Natural killer cell treated with Interleukin-12 subunit alpha and Interleukin-12 subunit beta and Interleukin-15 and Interleukin-18, amount 100 ng/mL, for 72 hours (primary cell): Measurements from ENCODE around the gene CLCN7. TPM values are rescaled to one million over a fixed set of nuclear protein-coding genes. Genes with fewer than 3 reads are reported as not detected.
A peak's percentile ranks its signal among the peaks of the same experiment; 100 is the strongest.
"Not testable (repeated sequence)": the region's sequence is repeated elsewhere in the genome, so short reads cannot be mapped to it uniquely, and the experiment has no call there.

Experiments
- ATAC-seq, 2 donors: fragments of 150-1000 bp; cut with Tn5 transposase in 1 of 2; sonication (Bioruptor Pico), chemical (Tn5 transposase) in 1 of 2; 2 replicates each; pipeline ENCODE4 v1.10.0; 2021
- DNase-seq: peaks from one replicate; pipeline ENCODE4 v3.0.0; 2022; ENCODE audit warnings: low spot score
- H3K27ac Mint-ChIP-seq, 2 donors: 1 replicate in 1 of 2; 2 replicates in 1 of 2; pipeline ENCODE4 v1.8.0; 2022; ENCODE audit warnings: mixed read lengths in 2 of 2, mild to moderate bottlenecking in 1 of 2, moderate library complexity in 1 of 2
- H3K27me3 Mint-ChIP-seq, 2 donors: 1 replicate in 1 of 2; 2 replicates in 1 of 2; pipeline ENCODE4 v1.8.0; 2022; ENCODE audit warnings: mixed read lengths in 2 of 2
- H3K36me3 Mint-ChIP-seq: one replicate; pipeline ENCODE4 v1.8.0; 2022; ENCODE audit warnings: mixed read lengths
- H3K4me1 Mint-ChIP-seq, 2 donors: 1 replicate in 1 of 2; 2 replicates in 1 of 2; pipeline ENCODE4 v1.8.0; 2022; ENCODE audit warnings: low read depth in 2 of 2, mixed read lengths in 2 of 2, mild to moderate bottlenecking in 1 of 2
- H3K4me3 Mint-ChIP-seq: one replicate; pipeline ENCODE4 v1.8.0; 2022; ENCODE audit warnings: mixed read lengths
- H3K9me3 Mint-ChIP-seq: 2 replicates; pipeline ENCODE4 v1.8.0; 2022; ENCODE audit warnings: mixed read lengths
- total RNA-seq, 2 donors: library from RNA; stranded (reverse); gene quantifications; one replicate each; pipeline ENCODE4 v1.2.3, GENCODE V29; 2022

CLCN7 gene
- total RNA-seq, 2 donors from 2014 or later, result 52.2 to 73.5 TPM

- Mint-ChIP-seq H3K4me3 (no peak overlapping the region), H3K27ac (no peak overlapping the region), H3K9me3 (no peaks in the 10 kb centered on the region), H3K4me1 (no peaks in the 10 kb centered on the region), H3K36me3 (no peaks in the 10 kb centered on the region), H3K27me3 (no peaks in the 10 kb centered on the region)
- peak; percentile 61 for DNase-seq
- ATAC-seq, result no peak
Measured at GRCh38 chr16:1486551-1487390, 11.9 kb upstream of the CLCN7 start.

GRCh38 chr16:1485847-1486496 lies 11.1 kb upstream of the CLCN7 start:
- no peak overlapping the region for H3K4me3 Mint-ChIP-seq
- H3K9me3 Mint-ChIP-seq, result no peaks in the 10 kb centered on the region
- no peaks in the 10 kb centered on the region for H3K36me3 Mint-ChIP-seq
- no peak overlapping the region for H3K27ac Mint-ChIP-seq
- no peaks in the 10 kb centered on the region for H3K27me3 Mint-ChIP-seq
- no peak for ATAC-seq
- no peak for DNase-seq
- H3K4me1 Mint-ChIP-seq, result no peaks in the 10 kb centered on the region

- no peak overlapping the region for H3K27ac Mint-ChIP-seq
- DNase-seq, result no peak
Measured at GRCh38 chr16:1481906-1482835, 7.3 kb upstream of the CLCN7 start.

GRCh38 chr16:1478937-1479336 lies 4.1 kb upstream of the CLCN7 start:
- DNase-seq, H3K9me3 Mint-ChIP-seq, ATAC-seq, H3K36me3 Mint-ChIP-seq, H3K27me3 Mint-ChIP-seq, H3K27ac Mint-ChIP-seq, H3K4me1 Mint-ChIP-seq, H3K4me3 Mint-ChIP-seq: not testable (repeated sequence)

More at GRCh38 chr16:1481906-1482835, 7.3 kb upstream of the CLCN7 start:
- no peak for ATAC-seq
- H3K27me3 Mint-ChIP-seq, result no peaks in the 10 kb centered on the region
- no peaks in the 10 kb centered on the region for H3K4me1 Mint-ChIP-seq
- H3K9me3 Mint-ChIP-seq, result no peaks in the 10 kb centered on the region
- no peak overlapping the region for H3K4me3 Mint-ChIP-seq
- no peaks in the 10 kb centered on the region for H3K36me3 Mint-ChIP-seq

GRCh38 chr16:1477033-1477432 lies 2.2 kb upstream of the CLCN7 start:
- Mint-ChIP-seq H3K4me3 (no peak overlapping the region), H3K9me3 (no peaks in the 10 kb centered on the region), H3K27ac (peak overlapping the region in 1 of 2 donors; percentile 37), H3K36me3 (no peaks in the 10 kb centered on the region), H3K27me3 (no peaks in the 10 kb centered on the region), H3K4me1 (peaks cover 4 to 6% of the 10 kb centered on the region in 2 donors)
- no peak for DNase-seq
- ATAC-seq, result no peak

GRCh38 chr16:1475552-1476114 lies 805 bp upstream of the CLCN7 start:
- Mint-ChIP-seq H3K4me3 (peak overlapping the region; percentile 77), H3K27ac (peak overlapping the region; percentile 53 to 80), H3K9me3 (no peaks in the 10 kb centered on the region), H3K36me3 (no peaks in the 10 kb centered on the region), H3K27me3 (no peaks in the 10 kb centered on the region), H3K4me1 (peaks cover 4 to 6% of the 10 kb centered on the region in 2 donors)
- ATAC-seq, result no peak
- DNase-seq, result no peak

GRCh38 chr16:1474082-1474795 lies 589 bp downstream of the CLCN7 start:
- H3K27ac Mint-ChIP-seq, result no peak overlapping the region
- H3K4me1 Mint-ChIP-seq, result peaks cover 4 to 14% of the 10 kb centered on the region in 2 donors
- ATAC-seq, result peak in 1 of 2 donors; percentile 36
- no peaks in the 10 kb centered on the region for H3K9me3 Mint-ChIP-seq
- no peaks in the 10 kb centered on the region for H3K27me3 Mint-ChIP-seq
- no peaks in the 10 kb centered on the region for H3K36me3 Mint-ChIP-seq
- H3K4me3 Mint-ChIP-seq, result peak overlapping the region; percentile 74
- DNase-seq, result no peak

GRCh38 chr16:1472974-1473373 lies 1.9 kb downstream of the CLCN7 start:
- ATAC-seq, result no peak

GRCh38 chr16:1471569-1472194 lies 3.1 kb downstream of the CLCN7 start:
- Mint-ChIP-seq H3K4me1 (peaks cover 4 to 14% of the 10 kb centered on the region in 2 donors), H3K27me3 (no peaks in the 10 kb centered on the region), H3K4me3 (no peak overlapping the region), H3K9me3 (no peaks in the 10 kb centered on the region), H3K36me3 (no peaks in the 10 kb centered on the region), H3K27ac (no peak overlapping the region)
- DNase-seq (no peak), ATAC-seq (no peak)

More at GRCh38 chr16:1472974-1473373, 1.9 kb downstream of the CLCN7 start:
- no peak for DNase-seq
- H3K27ac Mint-ChIP-seq, result peak overlapping the region in 1 of 2 donors; percentile 81
- peaks cover 4 to 14% of the 10 kb centered on the region in 2 donors for H3K4me1 Mint-ChIP-seq
- H3K4me3 Mint-ChIP-seq, result peak overlapping the region; percentile 57
- no peaks in the 10 kb centered on the region for H3K9me3 Mint-ChIP-seq
- no peaks in the 10 kb centered on the region for H3K27me3 Mint-ChIP-seq
- no peaks in the 10 kb centered on the region for H3K36me3 Mint-ChIP-seq

GRCh38 chr16:1470481-1471251 lies 4.2 kb downstream of the CLCN7 start:
- Mint-ChIP-seq H3K36me3 (no peaks in the 10 kb centered on the region), H3K4me3 (no peak overlapping the region), H3K4me1 (peaks cover 4 to 14% of the 10 kb centered on the region in 2 donors), H3K9me3 (no peaks in the 10 kb centered on the region), H3K27me3 (no peaks in the 10 kb centered on the region), H3K27ac (peak overlapping the region; percentile 44 to 59)
- DNase-seq, result no peak
- ATAC-seq, result no peak

GRCh38 chr16:1469693-1470201 lies 5.1 kb downstream of the CLCN7 start:
- ATAC-seq, result no peak
- no peaks in the 10 kb centered on the region for H3K9me3 Mint-ChIP-seq
- DNase-seq, result no peak
- H3K27me3 Mint-ChIP-seq, result no peaks in the 10 kb centered on the region
- peaks cover 4 to 14% of the 10 kb centered on the region in 2 donors for H3K4me1 Mint-ChIP-seq
- H3K4me3 Mint-ChIP-seq, result peak overlapping the region; percentile 31
- no peaks in the 10 kb centered on the region for H3K36me3 Mint-ChIP-seq
- peak overlapping the region; percentile 44 to 59 for H3K27ac Mint-ChIP-seq

GRCh38 chr16:1469141-1469540 lies 5.7 kb downstream of the CLCN7 start:
- not testable (repeated sequence) for H3K4me3 Mint-ChIP-seq, H3K27me3 Mint-ChIP-seq, DNase-seq, H3K9me3 Mint-ChIP-seq, H3K27ac Mint-ChIP-seq, ATAC-seq, H3K36me3 Mint-ChIP-seq
- H3K4me1 Mint-ChIP-seq, result peaks cover 3 to 14% of the 10 kb centered on the region in 2 donors
